Lower lobe of right lung (tissue), 2 donors: ENCODE results near the gene ZNF516. TPM values are rescaled to one million over a fixed set of nuclear protein-coding genes. Genes with fewer than 3 reads are reported as not detected.

Experiments
- ATAC-seq, 2 donors: fragments of 200-7000 bp; cut with Tn5 transposase; one replicate each; pipeline ENCODE4 v1.9.1; 2020 to 2022; ENCODE audit warnings: mild to moderate bottlenecking in 2 of 2, moderate library complexity in 2 of 2
- DNase-seq: peaks from one replicate; pipeline ENCODE4 v3.0.0-alpha.2; 2020
- H3K27ac ChIP-seq: fragments of 200-600 bp; one replicate; pipeline ENCODE4 v1.8.0; 2022
- H3K27me3 ChIP-seq: fragments of 200-600 bp; one replicate; pipeline ENCODE4 v1.8.0; 2022; ENCODE audit warnings: low read depth
- H3K36me3 ChIP-seq: fragments of 200-600 bp; one replicate; pipeline ENCODE4 v1.8.0; 2022; ENCODE audit warnings: mild to moderate bottlenecking
- H3K4me1 ChIP-seq: fragments of 200-600 bp; one replicate; pipeline ENCODE4 v1.8.0; 2022
- H3K4me3 ChIP-seq: fragments of 200-600 bp; one replicate; pipeline ENCODE4 v1.8.0; 2022; ENCODE audit warnings: mild to moderate bottlenecking
- H3K9me3 ChIP-seq: fragments of 200-600 bp; one replicate; pipeline ENCODE4 v1.8.0; 2022
- CTCF ChIP-seq: fragments of 200-600 bp; IDR thresholded peaks from one replicate; pipeline ENCODE4 v1.8.0; 2022; ENCODE audit warnings: antibody characterized with exemption, mild to moderate bottlenecking
- intact Hi-C: fragments of 100-400 bp; cut with DNase I; formaldehyde crosslinking; loops from one replicate; pipeline ENCODE4 v1.11.0; 2022
- total RNA-seq: library from RNA; stranded (reverse); fragmentation: NEBNext Ultra II Directional; extraction: Animal tissue kit (Norgen Biotek cat#: 25700); gene quantifications from one replicate; pipeline ENCODE4 v1.2.1, GENCODE V29; 2021
- donor health status: DM: no; HTN: yes; CAD: no; lungs with severe emphysema.

The ZNF516 gene
- total RNA-seq, 1 donor from 2014 or later = 28.8 TPM

GRCh38 chr18:76443519-76444445, 51.3 kb downstream of the ZNF516 start:
- ATAC-seq = no peak
- Histone ChIP-seq H3K4me1 (peaks cover 36% of the 10 kb centered on the region), H3K27ac (no peak overlapping the region), H3K27me3 (no peaks in the 10 kb centered on the region), H3K36me3 (peaks cover 30% of the 10 kb centered on the region), H3K4me3 (no peak overlapping the region), H3K9me3 (no peaks in the 10 kb centered on the region)
- no peak for TF ChIP-seq CTCF
- DNase-seq = peak; percentile 27
- intact Hi-C loops = no loop called here

- DNase-seq = no peak
- Histone ChIP-seq H3K4me1 (peaks cover 25% of the 10 kb centered on the region), H3K27me3 (no peaks in the 10 kb centered on the region), H3K9me3 (no peaks in the 10 kb centered on the region), H3K27ac (no peak overlapping the region), H3K4me3 (no peak overlapping the region), H3K36me3 (peaks cover 30% of the 10 kb centered on the region)
- intact Hi-C loops = no loop called here
- ATAC-seq = no peak
- no peak for TF ChIP-seq CTCF
Observed at GRCh38 chr18:76442413-76443171, 52.5 kb downstream of the ZNF516 start.

GRCh38 chr18:76441668-76442412, 53.2 kb downstream of the ZNF516 start:
- Histone ChIP-seq H3K9me3 (no peaks in the 10 kb centered on the region), H3K36me3 (peaks cover 30% of the 10 kb centered on the region), H3K4me3 (no peak overlapping the region), H3K4me1 (peaks cover 21% of the 10 kb centered on the region), H3K27me3 (no peaks in the 10 kb centered on the region), H3K27ac (no peak overlapping the region)
- no peak for DNase-seq
- intact Hi-C loops = no loop called here
- no peak for TF ChIP-seq CTCF
- ATAC-seq = no peak

- H3K9me3 ChIP-seq = no peaks in the 10 kb centered on the region
- H3K36me3 ChIP-seq = peaks cover 37% of the 10 kb centered on the region
- ATAC-seq (peak in 1 of 2 donors; percentile 19), DNase-seq (no peak)
- no peak overlapping the region for H3K4me3 ChIP-seq
- H3K27me3 ChIP-seq = no peaks in the 10 kb centered on the region
- no peak overlapping the region for H3K27ac ChIP-seq
- no peak for TF ChIP-seq CTCF
- intact Hi-C loops = no loop called here
- peaks cover 16% of the 10 kb centered on the region for H3K4me1 ChIP-seq
Observed at GRCh38 chr18:76441002-76441667, 53.9 kb downstream of the ZNF516 start.

- H3K27ac ChIP-seq = no peak overlapping the region
- TF ChIP-seq CTCF = no peak
- no peaks in the 10 kb centered on the region for H3K9me3 ChIP-seq
- intact Hi-C loops = no loop called here
- ATAC-seq (no peak), DNase-seq (no peak)
- H3K4me1 ChIP-seq = no peaks in the 10 kb centered on the region
- H3K36me3 ChIP-seq = peaks cover 56% of the 10 kb centered on the region
- H3K4me3 ChIP-seq = no peak overlapping the region
- H3K27me3 ChIP-seq = no peaks in the 10 kb centered on the region
Observed at GRCh38 chr18:76437910-76438309, 57.1 kb downstream of the ZNF516 start.
